ENCODE measurements around the gene ITPR2. TPM values are rescaled to one million over a fixed set of nuclear protein-coding genes. Genes with fewer than 3 reads are reported as not detected.
"Not testable (repeated sequence)": the region's sequence is repeated elsewhere in the genome, so short reads cannot be mapped to it uniquely, and the experiment has no call there.

The ITPR2 gene
- total RNA-seq, 1 donor from 2014 or later = 16.3 TPM

GRCh38 chr12:26838888-26839416 lies 6.0 kb upstream of the ITPR2 start:
- no peaks in the 10 kb centered on the region for H3K36me3 ChIP-seq (ENCODE audit: control insufficient read depth, insufficient read depth, low read length)
- no peak overlapping the region for H3K4me3 ChIP-seq (ENCODE audit: low read depth, low read length)
- TF ChIP-seq CTCF (IDR thresholded peaks at IDR 0.05; ENCODE audit: insufficient read depth, low read length, poor library complexity, severe bottlenecking) = no peak
- no peak for DNase-seq (ENCODE audit: low read depth)
- no peaks in the 10 kb centered on the region for H3K27me3 ChIP-seq (ENCODE audit: control insufficient read depth, insufficient read depth, low read length)

GRCh38 chr12:26836201-26836600 lies 3.2 kb upstream of the ITPR2 start:
- Histone ChIP-seq H3K4me3 (ENCODE audit: low read depth, low read length) (no peak overlapping the region), H3K27me3 (ENCODE audit: control insufficient read depth, insufficient read depth, low read length) (no peaks in the 10 kb centered on the region), H3K36me3 (ENCODE audit: control insufficient read depth, insufficient read depth, low read length) (no peaks in the 10 kb centered on the region)
- DNase-seq (ENCODE audit: low read depth) = no peak
- no peak for TF ChIP-seq CTCF (IDR thresholded peaks at IDR 0.05; ENCODE audit: insufficient read depth, low read length, poor library complexity, severe bottlenecking)

GRCh38 chr12:26834503-26835060 lies 1.6 kb upstream of the ITPR2 start:
- not testable (repeated sequence) for H3K4me3 ChIP-seq (ENCODE audit: low read depth, low read length); H3K27me3 ChIP-seq (ENCODE audit: control insufficient read depth, insufficient read depth, low read length); H3K36me3 ChIP-seq (ENCODE audit: control insufficient read depth, insufficient read depth, low read length); DNase-seq (ENCODE audit: low read depth)

- no peak for DNase-seq (ENCODE audit: low read depth)
- no peak for TF ChIP-seq CTCF (IDR thresholded peaks at IDR 0.05; ENCODE audit: insufficient read depth, low read length, poor library complexity, severe bottlenecking)
- H3K27me3 ChIP-seq (ENCODE audit: control insufficient read depth, insufficient read depth, low read length) = no peaks in the 10 kb centered on the region
Measured at GRCh38 chr12:26833743-26834490, 923 bp upstream of the ITPR2 start.

GRCh38 chr12:26831951-26832821 lies 808 bp downstream of the ITPR2 start:
- no peaks in the 10 kb centered on the region for H3K36me3 ChIP-seq (ENCODE audit: control insufficient read depth, insufficient read depth, low read length)
- no peaks in the 10 kb centered on the region for H3K27me3 ChIP-seq (ENCODE audit: control insufficient read depth, insufficient read depth, low read length)
- DNase-seq (ENCODE audit: low read depth) = peak; percentile 26
- H3K4me3 ChIP-seq (ENCODE audit: low read depth, low read length) = peak overlapping the region; percentile 94
- no peak for TF ChIP-seq CTCF (IDR thresholded peaks at IDR 0.05; ENCODE audit: insufficient read depth, low read length, poor library complexity, severe bottlenecking)

More at GRCh38 chr12:26833743-26834490, 923 bp upstream of the ITPR2 start:
- peak overlapping the region; percentile 51 for H3K4me3 ChIP-seq (ENCODE audit: low read depth, low read length)
- no peaks in the 10 kb centered on the region for H3K36me3 ChIP-seq (ENCODE audit: control insufficient read depth, insufficient read depth, low read length)

Measured in kidney epithelial cell (primary cell).